Activated CD4-positive, CD25-positive, alpha-beta regulatory T cell (primary cell): Measurements from ENCODE around the gene ADRA1B.
A peak's percentile ranks its signal among the peaks of the same experiment; 100 is the strongest.

ENCODE experiments used
- DNase-seq, 4 experiments: peaks; one replicate each; lab custom pipeline; 2025; lab: John Stamatoyannopoulos, UW

Gene ADRA1B

GRCh38 chr5:159928122-159928909 lies 12.0 kb downstream of the ADRA1B start:
- no peak for DNase-seq

- no peak for DNase-seq
Measured at GRCh38 chr5:159929176-159929575, 12.9 kb downstream of the ADRA1B start.

DNA sequence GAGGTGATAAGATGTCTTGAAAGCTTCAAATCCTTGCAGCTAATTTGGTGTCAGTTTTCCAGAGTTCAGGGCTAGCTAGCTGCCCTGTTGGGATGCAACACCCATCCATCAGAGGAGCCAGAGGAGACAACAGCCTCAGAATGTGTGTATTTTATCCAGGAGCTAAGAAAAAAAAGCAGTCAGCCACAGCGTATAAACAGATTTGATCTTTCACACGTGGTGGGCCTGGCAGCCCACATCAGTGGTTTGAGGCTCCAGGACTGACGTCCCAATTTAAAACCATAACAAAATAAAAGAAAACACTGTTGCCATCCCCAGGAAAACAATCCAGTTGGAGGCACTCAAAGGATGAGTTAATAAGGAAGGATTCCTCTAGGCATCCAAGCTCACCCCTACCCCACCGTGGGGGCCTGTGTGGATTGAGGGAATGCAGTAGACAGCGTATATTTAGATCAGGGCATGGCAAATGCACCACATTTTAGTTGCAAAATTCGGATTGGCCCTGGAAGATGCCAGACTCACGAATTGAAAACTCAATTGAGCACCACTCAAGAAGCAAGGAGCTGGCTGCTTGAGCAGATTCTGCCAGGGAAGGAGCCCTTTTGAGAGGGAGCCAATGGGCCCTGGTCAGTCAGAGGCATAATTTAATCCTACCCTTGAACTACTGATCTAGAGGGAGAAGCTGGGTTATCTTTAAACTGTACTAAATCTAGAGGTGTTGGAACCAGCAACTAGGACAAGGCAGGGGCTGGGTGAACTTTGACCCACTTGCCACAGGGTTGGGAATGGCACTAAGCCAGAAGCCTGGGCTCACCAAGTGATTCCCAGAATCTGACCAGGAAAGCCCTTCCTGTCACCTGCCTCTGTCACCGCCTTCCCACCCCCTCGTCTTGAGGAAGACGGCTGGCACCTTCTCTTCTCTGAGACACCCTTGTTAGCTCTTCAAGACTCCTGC lies 17.5 kb downstream of the ADRA1B start:
- DNase-seq, result no peak

- DNase-seq, result no peak
Measured at GRCh38 chr5:159935946-159936345, 19.7 kb downstream of the ADRA1B start.

- DNase-seq, result no peak
Measured at GRCh38 chr5:159936686-159937329, 20.5 kb downstream of the ADRA1B start.

GRCh38 chr5:159937580-159937979 lies 21.3 kb downstream of the ADRA1B start:
- DNase-seq, result no peak

- no peak for DNase-seq
Measured at GRCh38 chr5:159943326-159943725, 27.0 kb downstream of the ADRA1B start.

- DNase-seq, result no peak
Measured at GRCh38 chr5:159944056-159944600, 27.8 kb downstream of the ADRA1B start.

DNA sequence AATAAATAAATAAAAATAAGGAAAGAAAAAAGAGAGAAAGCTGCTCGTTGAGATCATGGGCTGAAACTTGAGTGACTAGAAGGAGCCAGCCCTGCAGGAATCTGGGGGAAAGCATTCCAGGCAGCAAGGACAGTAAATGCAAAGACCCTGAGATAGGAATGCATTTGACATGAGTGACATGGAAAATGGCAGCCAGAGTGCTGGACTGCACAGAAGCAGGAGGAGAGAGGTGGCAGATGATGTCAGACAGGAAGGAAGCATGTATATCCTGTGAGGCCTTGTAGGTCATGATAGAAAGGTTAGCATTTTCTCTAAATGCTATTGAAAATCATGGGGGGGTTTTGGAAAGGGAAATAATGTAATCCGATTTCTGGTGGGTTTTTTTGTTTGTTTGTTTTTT lies 29.1 kb downstream of the ADRA1B start:
- no peak for DNase-seq

- no peak for DNase-seq
Measured at GRCh38 chr5:159947708-159948358, 31.6 kb downstream of the ADRA1B start.

GRCh38 chr5:159951387-159951786 lies 35.1 kb downstream of the ADRA1B start:
- no peak for DNase-seq

GRCh38 chr5:159951834-159952233 lies 35.6 kb downstream of the ADRA1B start:
- no peak for DNase-seq

- DNase-seq, result no peak
Measured at GRCh38 chr5:159953609-159954008, 37.3 kb downstream of the ADRA1B start.

DNA sequence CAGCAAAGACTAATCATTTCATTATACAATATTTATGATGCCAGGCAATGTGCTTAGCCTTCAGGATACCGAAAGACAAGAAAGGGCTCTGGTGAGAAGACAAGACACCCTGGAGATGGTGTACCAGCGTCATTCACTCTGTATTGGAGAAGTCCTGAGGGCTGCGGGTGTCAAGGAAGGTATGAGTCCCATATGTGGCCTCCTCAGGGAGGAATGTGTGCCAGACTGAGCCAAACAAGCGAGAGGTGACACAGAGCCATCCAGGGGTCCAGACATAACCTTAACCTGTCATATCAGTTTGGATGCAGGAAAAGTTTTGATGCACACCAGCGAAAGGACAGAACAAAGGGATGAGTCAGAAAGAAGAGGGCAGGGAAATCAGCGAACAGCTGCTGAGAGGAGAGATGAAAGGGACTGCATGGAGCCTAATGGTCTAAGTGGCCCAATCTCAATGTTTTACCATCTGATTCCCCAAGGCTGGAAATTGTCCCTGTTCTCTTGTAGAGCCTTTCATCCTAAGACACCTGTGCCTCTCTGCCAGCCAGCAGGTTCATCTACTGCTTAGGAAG lies 38.9 kb downstream of the ADRA1B start:
- no peak for DNase-seq

GRCh38 chr5:159956074-159956473 lies 39.8 kb downstream of the ADRA1B start:
- no peak for DNase-seq

DNA sequence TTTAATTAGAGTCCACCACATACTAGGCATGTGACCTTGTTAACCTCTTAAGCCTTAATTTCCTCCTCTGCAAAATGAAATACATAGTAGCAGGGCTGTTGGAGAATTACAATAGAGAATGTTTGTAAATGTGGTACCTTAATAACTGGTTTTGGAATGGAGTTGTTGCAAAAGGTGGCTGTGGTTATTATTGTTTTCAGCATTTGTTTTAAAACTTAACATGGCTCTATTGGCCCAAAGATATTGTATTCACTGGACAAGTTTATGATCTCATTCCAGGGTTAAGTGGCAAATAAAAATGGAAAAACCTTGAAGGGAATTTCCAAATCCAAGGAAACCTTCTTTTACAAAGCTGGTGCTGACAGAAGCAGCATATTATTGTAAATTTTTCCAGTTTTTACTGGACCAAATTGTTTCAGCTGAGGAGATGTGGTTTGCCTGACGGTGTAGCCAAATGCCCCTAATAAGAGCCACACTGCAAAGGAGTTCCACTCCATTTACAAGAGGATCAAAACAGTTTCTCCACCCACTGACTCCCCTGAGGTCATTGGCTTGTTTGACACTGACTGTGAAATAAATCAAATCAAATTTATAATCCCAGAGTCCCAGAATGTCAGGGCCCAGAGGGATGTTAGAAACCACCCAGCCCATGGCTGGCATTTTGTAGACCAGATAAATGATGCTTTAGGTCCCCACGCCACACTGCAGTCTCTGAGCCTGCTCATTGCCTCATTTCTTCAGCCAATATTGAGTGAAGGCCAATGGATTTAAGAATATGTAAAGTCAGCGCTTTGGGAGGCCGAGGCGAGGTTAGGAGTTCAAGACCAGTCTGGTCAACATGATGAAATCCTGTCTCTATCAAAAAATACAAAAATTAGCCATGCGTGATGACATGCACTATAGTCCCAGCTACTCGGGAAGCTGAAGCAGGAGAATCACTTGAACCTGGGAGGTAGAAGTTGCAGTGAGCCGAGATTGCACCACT lies 45.2 kb downstream of the ADRA1B start:
- no peak for DNase-seq

- DNase-seq, result no peak
Measured at GRCh38 chr5:159962214-159962613, 45.9 kb downstream of the ADRA1B start.

GRCh38 chr5:159963935-159964334 lies 47.7 kb downstream of the ADRA1B start:
- DNase-seq, result no peak

DNA sequence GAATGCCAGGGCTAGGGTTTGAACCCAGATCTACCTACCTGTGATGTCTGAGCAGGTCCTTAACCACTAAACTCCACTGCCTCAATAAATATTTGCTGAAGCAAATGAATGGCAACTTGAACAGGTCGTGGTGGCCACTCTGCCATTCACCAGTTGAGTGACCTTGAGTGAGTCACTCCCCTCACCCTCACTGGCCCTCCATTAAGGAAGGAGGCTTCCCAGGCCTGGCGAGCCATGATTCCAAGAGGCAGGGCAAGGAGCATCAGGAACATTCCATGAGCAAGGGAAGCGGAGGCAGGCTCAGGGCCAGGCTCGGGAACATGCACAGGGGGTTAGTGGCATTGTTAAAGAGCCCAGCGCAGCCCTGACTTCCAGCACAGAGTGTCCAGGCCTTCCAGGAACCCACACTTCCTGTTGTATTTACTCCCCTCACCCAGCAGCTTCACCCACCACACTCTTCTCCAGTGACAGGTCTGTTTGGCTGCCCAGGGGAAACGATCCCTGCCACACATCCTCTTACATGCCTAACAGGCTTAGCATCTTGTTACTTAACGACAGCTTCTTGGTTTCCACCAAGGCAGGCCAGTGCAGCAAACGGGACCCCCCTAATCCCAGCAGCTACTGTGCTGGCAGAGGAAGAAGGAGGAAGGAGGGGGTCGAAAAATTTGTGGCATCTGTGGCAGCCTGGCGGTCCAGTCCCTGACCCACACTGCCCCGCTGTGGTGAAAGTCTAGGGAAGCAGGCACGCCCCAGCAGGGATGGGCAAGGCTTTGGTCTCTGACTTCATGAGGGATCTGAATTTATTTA lies 49.0 kb downstream of the ADRA1B start:
- peak in 1 of 4 experiments; percentile 4 for DNase-seq
